CD4-positive, alpha-beta T cell (primary cell): ENCODE measurements around the gene FBLN2. TPM values are rescaled to one million over a fixed set of nuclear protein-coding genes. Genes with fewer than 3 reads are reported as not detected.

Source experiments
- ATAC-seq: fragments of 200-7000 bp; cut with Tn5 transposase; one replicate; pipeline ENCODE4 v1.10.0; 2022; ENCODE audit warnings: mild to moderate bottlenecking; ENCODE audit not compliant: poor library complexity
- CTCF ChIA-PET: fragments of 350-600 bp; sonication (Branson Sonifier 250); formaldehyde crosslinking; loops from one replicate; lab custom pipeline; 2021; ENCODE audit warnings: antibody characterized with exemption, inconsistent platforms; lab: Charles Lee
- POLR2A ChIA-PET: fragments of 350-600 bp; sonication (Branson Sonifier 250); formaldehyde crosslinking; loops from one replicate; lab custom pipeline; 2021; ENCODE audit warnings: antibody characterized with exemption, inconsistent platforms; lab: Charles Lee
- DNase-seq, 14 experiments: peaks; one replicate each; pipeline ENCODE4 v3.0.0-alpha.2; 2013 to 2020; ENCODE audit warnings: mixed read lengths in 2 of 14
- H3K27ac ChIP-seq, 2 donors: one replicate each; pipeline versions ENCODE4 v1.5.1 to v1.7.0; 2013; ENCODE audit warnings: low read length in 2 of 2, low read depth in 1 of 2, mild to moderate bottlenecking in 1 of 2
- H3K27me3 ChIP-seq, 2 experiments: 1 replicate in 1 of 2; 2 replicates in 1 of 2; pipeline versions ENCODE4 v1.6.1 to v1.7.0; 2013; ENCODE audit warnings: low read length in 2 of 2, control low read depth in 1 of 2, mild to moderate bottlenecking in 1 of 2, moderate library complexity in 1 of 2; ENCODE audit not compliant: insufficient read depth in 2 of 2, control insufficient read depth in 1 of 2
- H3K36me3 ChIP-seq: one replicate; pipeline ENCODE4 v1.6.1; 2013; ENCODE audit warnings: low read length, control low read depth; ENCODE audit not compliant: insufficient read depth
- H3K4me1 ChIP-seq: one replicate; pipeline ENCODE4 v1.6.1; 2013; ENCODE audit warnings: low read length, control low read depth; ENCODE audit not compliant: insufficient read depth
- H3K4me3 ChIP-seq: one replicate; pipeline ENCODE4 v1.5.1; 2013; ENCODE audit warnings: mild to moderate bottlenecking, low read length, moderate library complexity
- H3K9me3 ChIP-seq, 2 experiments: 1 replicate in 1 of 2; 2 replicates in 1 of 2; pipeline versions ENCODE4 v1.6.1 to v1.7.0; 2013; ENCODE audit warnings: low read length in 2 of 2, mild to moderate bottlenecking in 2 of 2, control low read depth in 1 of 2, moderate library complexity in 1 of 2; ENCODE audit not compliant: control insufficient read depth in 1 of 2, insufficient read depth in 1 of 2
- H3K27ac Mint-ChIP-seq: one replicate; pipeline ENCODE4 v1.8.0; 2020; ENCODE audit warnings: mixed read lengths
- H3K27me3 Mint-ChIP-seq: one replicate; pipeline ENCODE4 v1.8.0; 2021; ENCODE audit warnings: mixed read lengths
- H3K36me3 Mint-ChIP-seq: one replicate; pipeline ENCODE4 v1.8.0; 2021; ENCODE audit warnings: low read depth, mixed read lengths
- H3K4me1 Mint-ChIP-seq: one replicate; pipeline ENCODE4 v1.8.0; 2021; ENCODE audit warnings: low read depth, mixed read lengths
- H3K4me3 Mint-ChIP-seq: one replicate; pipeline ENCODE4 v1.8.0; 2020; ENCODE audit warnings: mild to moderate bottlenecking, mixed read lengths
- H3K9me3 Mint-ChIP-seq: one replicate; pipeline ENCODE4 v1.8.0; 2020; ENCODE audit warnings: mixed read lengths
- intact Hi-C, 2 experiments: fragments of 100-400 bp; cut with DNase I in 1 of 2; cut with micrococcal nuclease in 1 of 2; formaldehyde crosslinking; loops; one replicate each; pipeline versions ENCODE4 v1.15.1 to v1.9.0; 2023 to 2025; cut with DNase I, micrococcal nuclease
- total RNA-seq, 174 experiments: library from RNA in 2 of 174; stranded (reverse) in 2 of 174; gene quantifications; one replicate each; pipeline ENCODE4 v1.2.3 and lab custom pipeline; 2021 to 2026
- TF ChIP-seq, protein P1 (sequence below): fragments of 200-600 bp; IDR thresholded peaks from one replicate; pipeline ENCODE4 v1.8.0; 2022; ENCODE audit warnings: antibody characterized with exemption, mild to moderate bottlenecking

Gene FBLN2
- total RNA-seq, 2 experiments from 2014 or later: 0.19 to 0.25 TPM

DNA sequence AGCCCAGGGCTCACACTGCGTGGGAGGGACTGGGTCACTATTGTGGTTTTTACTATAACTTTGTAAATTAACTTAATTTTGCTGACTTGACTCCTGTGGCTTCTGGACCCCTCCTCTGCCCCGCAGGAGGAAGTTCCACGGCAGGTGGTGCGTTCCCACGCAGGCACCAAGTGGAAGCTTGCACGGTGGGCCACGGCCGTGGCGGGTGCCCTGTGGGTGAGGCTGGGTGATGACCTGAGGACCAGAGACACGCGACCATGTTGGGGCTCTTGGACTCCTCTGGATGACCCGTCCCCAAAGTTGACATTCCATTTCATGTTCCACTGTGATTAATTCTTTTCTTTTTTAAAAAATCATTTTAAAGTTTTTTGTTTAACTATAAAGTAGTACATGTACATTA is 89.0 kb downstream of the FBLN2 start:
- Histone ChIP-seq H3K27ac (no peak overlapping the region), H3K27me3 (no peaks in the 10 kb centered on the region), H3K4me3 (no peak overlapping the region), H3K4me1 (no peaks in the 10 kb centered on the region), H3K36me3 (no peaks in the 10 kb centered on the region), H3K9me3 (no peaks in the 10 kb centered on the region)
- ATAC-seq (no peak), DNase-seq (no peak)
- Mint-ChIP-seq H3K36me3 (no peaks in the 10 kb centered on the region), H3K4me1 (no peaks in the 10 kb centered on the region), H3K9me3 (no peaks in the 10 kb centered on the region), H3K27ac (no peak overlapping the region), H3K4me3 (no peak overlapping the region), H3K27me3 (no peaks in the 10 kb centered on the region)
- ChIA-PET CTCF (no interaction called here), POLR2A (no interaction called here)
- TF ChIP-seq, protein P1, sequence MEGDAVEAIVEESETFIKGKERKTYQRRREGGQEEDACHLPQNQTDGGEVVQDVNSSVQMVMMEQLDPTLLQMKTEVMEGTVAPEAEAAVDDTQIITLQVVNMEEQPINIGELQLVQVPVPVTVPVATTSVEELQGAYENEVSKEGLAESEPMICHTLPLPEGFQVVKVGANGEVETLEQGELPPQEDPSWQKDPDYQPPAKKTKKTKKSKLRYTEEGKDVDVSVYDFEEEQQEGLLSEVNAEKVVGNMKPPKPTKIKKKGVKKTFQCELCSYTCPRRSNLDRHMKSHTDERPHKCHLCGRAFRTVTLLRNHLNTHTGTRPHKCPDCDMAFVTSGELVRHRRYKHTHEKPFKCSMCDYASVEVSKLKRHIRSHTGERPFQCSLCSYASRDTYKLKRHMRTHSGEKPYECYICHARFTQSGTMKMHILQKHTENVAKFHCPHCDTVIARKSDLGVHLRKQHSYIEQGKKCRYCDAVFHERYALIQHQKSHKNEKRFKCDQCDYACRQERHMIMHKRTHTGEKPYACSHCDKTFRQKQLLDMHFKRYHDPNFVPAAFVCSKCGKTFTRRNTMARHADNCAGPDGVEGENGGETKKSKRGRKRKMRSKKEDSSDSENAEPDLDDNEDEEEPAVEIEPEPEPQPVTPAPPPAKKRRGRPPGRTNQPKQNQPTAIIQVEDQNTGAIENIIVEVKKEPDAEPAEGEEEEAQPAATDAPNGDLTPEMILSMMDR: no peak
- intact Hi-C loops: no loop called here

DNA sequence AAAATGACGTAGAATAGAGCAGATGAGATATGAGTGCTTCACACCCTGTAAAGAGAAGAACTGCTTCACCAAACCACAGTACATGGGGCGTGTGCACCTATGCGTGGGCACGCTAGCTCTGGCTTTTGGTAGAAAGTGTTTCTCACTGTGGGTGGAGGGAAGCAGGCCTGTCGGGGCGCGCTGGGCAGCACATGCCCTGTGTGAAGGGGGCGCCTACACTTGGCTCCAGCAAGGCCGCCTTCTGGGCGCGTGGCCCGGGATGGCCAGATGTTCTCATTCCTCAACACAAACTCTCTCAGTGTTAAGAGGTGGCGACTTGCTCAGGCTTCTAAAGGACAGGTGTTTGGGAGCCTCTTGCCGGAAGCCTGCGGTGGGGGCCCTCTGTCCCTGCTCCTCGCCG is 90.0 kb downstream of the FBLN2 start:
- H3K27me3 ChIP-seq: no peaks in the 10 kb centered on the region
- no peak overlapping the region for H3K4me3 ChIP-seq
- TF ChIP-seq, protein P1: no peak
- ChIA-PET POLR2A (no interaction called here), CTCF (no interaction called here)
- Mint-ChIP-seq H3K4me1 (no peaks in the 10 kb centered on the region), H3K9me3 (no peaks in the 10 kb centered on the region), H3K4me3 (no peak overlapping the region), H3K27me3 (no peaks in the 10 kb centered on the region), H3K36me3 (no peaks in the 10 kb centered on the region), H3K27ac (no peak overlapping the region)
- H3K9me3 ChIP-seq: no peaks in the 10 kb centered on the region
- ATAC-seq: no peak
- H3K27ac ChIP-seq: no peak overlapping the region
- intact Hi-C loops: no loop called here
- H3K36me3 ChIP-seq: no peaks in the 10 kb centered on the region
- no peak for DNase-seq
- H3K4me1 ChIP-seq: no peaks in the 10 kb centered on the region

DNA sequence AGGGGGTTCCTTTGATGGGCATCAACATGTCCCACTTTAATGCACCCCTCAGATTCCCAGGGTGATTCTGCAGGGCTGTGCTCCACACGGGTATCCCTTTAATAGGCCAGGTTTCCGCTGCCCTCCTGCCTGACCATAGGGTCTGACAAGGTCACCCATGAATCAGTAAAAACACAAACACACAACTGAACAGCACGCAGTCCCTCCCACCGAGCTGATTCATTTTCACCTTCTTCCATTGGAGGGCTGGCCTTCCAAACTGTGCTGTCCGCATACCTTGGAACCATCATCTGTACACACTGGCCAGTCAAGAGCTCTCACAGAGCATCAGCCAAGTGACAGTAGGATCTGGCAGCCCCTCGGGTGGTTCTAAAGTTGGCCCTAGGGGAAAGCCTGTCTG is 93.7 kb downstream of the FBLN2 start:
- ATAC-seq (no peak), DNase-seq (no peak)
- H3K36me3 Mint-ChIP-seq: no peaks in the 10 kb centered on the region
- POLR2A ChIA-PET: no interaction called here
- H3K9me3 ChIP-seq: no peaks in the 10 kb centered on the region
- no peak overlapping the region for H3K4me3 Mint-ChIP-seq
- no peak overlapping the region for H3K4me3 ChIP-seq
- peaks cover 5% of the 10 kb centered on the region for H3K4me1 ChIP-seq
- TF ChIP-seq, protein P1: no peak
- H3K9me3 Mint-ChIP-seq: no peaks in the 10 kb centered on the region
- CTCF ChIA-PET: no interaction called here
- H3K27me3 Mint-ChIP-seq: peaks cover 20% of the 10 kb centered on the region
- H3K27ac ChIP-seq: no peak overlapping the region
- H3K27ac Mint-ChIP-seq: no peak overlapping the region
- H3K27me3 ChIP-seq: peaks cover 4 to 7% of the 10 kb centered on the region in 2 experiments
- intact Hi-C loops: loop anchor here in 1 of 2 experiments (10.0 kb wide), 1 partner anchor 298 kb away; no protein-coding TSS in a partner anchor
- no peaks in the 10 kb centered on the region for H3K36me3 ChIP-seq
- peaks cover 6% of the 10 kb centered on the region for H3K4me1 Mint-ChIP-seq
